GM21360 (cell line): ENCODE results near the gene MBL2.

Experiments used
- ATAC-seq: cut with Tn5 transposase; IDR thresholded peaks from one replicate; pipeline ENCODE4 v1.9.1; 2021; ENCODE audit warnings: mild to moderate bottlenecking, moderate library complexity; ENCODE audit not compliant: unreplicated experiment

MBL2 gene

GRCh38 chr10:52774182-52774581, 1.6 kb upstream of the MBL2 start:
- no peak for ATAC-seq

- ATAC-seq, result no peak
Observed at GRCh38 chr10:52771534-52772445, 794 bp downstream of the MBL2 start.

- no peak for ATAC-seq
Observed at GRCh38 chr10:52770904-52771303, 1.7 kb downstream of the MBL2 start.

GRCh38 chr10:52769966-52770365, 2.6 kb downstream of the MBL2 start:
- ATAC-seq, result no peak

GRCh38 chr10:52768001-52768532, 4.5 kb downstream of the MBL2 start:
- ATAC-seq, result no peak

DNA sequence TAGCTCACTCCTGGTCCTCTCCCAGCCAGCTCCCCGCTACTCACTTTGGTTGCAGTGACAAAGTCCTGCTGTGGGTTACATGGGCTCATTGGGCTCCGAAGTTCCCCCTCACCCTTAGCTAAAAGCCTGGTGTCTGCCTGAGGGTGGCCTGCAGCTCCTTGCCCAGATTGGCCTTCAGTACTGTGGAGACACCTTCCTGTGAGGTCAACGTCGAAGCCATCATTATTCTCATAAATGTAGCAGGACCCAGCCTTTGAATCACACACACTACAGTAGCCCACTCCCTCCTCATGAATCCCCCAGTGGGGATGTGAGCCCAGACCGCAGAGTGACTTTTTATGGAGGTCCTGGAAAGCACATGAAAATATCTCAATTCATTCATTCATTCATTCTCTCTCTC, 10.5 kb downstream of the MBL2 start:
- no peak for ATAC-seq

DNA sequence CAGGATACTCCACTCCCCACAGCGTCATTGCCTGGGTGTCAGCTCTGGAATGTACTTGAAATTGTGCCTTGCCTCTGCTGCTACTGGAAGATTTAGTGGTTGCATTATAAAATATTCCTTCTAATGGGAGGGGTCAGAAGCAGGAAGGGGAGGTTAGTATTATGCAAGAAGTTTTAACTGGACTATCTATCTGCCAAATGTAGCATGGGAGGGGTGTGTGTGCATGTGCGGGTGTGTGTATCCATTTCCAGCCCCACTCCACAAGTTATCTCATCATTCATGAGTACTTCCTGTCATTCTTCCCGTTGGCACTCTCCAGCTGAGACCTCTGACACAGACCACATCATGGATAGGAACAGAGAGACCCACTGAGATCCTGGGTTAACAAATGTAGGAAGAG, 13.4 kb downstream of the MBL2 start:
- no peak for ATAC-seq

DNA sequence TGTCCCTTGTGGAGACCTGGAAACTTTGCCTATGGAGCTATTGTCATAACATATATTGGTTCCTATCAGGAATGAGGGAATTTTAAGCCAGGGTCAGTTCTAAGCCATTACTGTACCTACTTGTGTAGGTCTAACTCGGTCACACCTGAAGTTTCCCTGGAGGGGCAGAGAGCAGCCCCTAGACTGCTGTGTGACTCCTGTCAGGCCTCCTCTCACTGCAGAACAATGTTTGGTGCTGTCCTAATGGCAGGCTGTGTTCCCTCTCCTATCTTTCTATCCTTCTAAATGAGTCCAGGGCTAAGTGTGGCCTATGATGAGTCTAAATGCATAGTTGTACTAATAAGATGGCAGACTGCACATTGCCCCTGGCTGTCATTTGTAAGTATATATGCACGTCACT, 14.2 kb downstream of the MBL2 start:
- no peak for ATAC-seq

- ATAC-seq, result no peak
Observed at GRCh38 chr10:52757773-52758172, 14.8 kb downstream of the MBL2 start.

- no peak for ATAC-seq
Observed at GRCh38 chr10:52756966-52757365, 15.6 kb downstream of the MBL2 start.

DNA sequence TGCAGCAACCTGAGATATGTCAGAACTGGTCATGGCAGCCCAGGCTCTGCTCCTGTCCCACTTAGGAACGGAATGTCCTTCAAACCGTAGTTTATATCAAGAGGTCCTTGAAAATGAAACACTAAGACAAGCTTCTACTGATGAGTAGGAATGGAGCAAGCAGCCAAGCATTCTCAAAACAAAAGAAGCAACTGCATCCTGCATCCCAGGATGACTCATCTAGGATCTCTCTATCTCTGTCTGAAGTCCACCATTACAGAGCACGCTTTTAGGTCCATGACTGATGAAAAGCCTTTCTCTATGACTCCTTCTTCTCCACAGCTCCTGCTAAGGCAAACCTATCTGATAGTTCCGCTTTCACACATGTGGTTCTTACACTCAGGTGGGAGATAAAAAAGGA, 16.3 kb downstream of the MBL2 start:
- no peak for ATAC-seq

GRCh38 chr10:52755297-52756062, 17.1 kb downstream of the MBL2 start:
- no peak for ATAC-seq

DNA sequence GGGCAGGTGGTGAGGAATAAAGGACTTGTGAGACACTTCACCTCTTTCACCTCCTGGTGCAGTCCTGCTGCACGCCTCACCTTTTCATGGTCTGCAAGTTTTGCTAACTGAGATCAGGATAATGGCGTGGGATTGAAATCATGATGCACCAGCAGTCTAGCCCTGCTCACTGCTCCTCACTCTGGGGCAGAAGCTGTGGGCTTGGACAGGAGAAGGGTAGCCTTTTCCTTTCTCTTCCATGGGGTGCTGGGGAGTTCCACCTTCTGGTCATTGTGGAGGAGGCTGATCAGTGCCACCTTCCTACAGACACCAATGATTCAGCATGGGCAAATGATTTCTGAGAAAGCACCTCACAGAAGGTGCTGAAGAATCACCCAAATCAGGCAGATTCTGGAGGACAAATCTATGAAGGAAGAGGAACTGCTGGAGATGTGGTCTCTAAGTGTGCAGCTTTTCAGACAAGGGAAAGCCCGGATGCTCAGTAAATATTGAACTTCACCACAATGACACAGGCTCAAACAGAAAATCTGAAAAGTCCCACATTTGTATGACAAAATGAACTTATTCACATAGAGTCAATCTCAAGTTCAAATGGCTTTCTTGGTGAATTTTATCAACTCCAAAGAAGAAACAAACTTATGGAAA, 19.7 kb downstream of the MBL2 start:
- no peak for ATAC-seq

DNA sequence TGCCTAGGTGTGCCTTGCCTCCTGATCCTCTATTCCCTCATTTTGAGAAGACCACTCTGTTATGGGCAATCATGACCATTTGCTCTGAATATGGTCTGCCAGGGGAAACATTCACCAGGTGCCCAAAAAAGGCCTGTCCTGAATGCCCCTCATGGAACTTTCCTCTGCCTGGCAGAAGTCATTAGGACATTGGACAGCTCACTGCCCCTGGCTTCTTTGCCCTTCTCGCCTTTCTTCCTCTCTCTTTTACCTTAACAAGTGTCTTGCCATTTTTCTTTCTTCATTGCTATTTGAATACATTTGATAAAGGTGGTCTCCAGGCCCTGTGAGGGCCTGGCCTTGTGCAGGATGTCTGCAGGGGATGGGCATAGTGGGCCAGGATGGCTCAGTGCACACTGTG, 20.3 kb downstream of the MBL2 start:
- ATAC-seq, result no peak

DNA sequence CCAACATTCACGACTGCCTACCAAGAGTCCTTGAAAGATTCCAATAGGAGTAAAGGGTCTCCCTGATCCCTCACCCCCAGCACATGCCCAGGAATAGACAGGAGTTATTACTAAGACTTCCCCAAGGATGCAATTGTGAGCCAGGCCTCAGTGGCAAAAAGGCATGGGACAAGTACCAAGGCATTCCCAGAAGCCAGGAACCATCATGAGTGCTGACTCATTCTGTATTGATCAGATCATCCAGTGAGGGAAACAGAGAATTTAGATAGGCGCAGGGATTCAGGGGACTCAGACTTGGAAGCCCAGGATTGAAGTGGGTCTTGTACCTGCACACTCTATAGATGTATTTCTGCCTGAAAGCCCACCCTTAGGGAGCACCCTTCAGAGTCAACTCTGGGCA, 21.2 kb downstream of the MBL2 start:
- no peak for ATAC-seq

DNA sequence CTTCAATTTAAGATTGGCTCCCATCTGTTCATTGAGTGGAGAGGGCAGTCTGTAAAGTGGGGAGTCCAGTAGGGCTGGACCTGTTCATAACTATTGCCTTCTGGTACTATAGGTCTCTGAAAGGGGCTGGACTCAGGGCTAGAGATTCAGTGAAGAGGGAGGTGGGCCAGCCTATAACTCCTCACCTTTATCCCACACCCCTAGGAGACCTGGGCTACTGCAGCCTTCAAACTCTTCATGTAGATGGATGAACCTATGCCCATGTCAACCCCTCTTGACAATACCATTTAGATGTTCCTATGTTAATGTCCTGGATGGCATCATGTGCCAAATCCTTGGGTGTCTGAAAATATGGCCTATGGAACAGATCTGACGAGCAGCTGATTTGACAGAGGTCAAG, 22.0 kb downstream of the MBL2 start:
- no peak for ATAC-seq

DNA sequence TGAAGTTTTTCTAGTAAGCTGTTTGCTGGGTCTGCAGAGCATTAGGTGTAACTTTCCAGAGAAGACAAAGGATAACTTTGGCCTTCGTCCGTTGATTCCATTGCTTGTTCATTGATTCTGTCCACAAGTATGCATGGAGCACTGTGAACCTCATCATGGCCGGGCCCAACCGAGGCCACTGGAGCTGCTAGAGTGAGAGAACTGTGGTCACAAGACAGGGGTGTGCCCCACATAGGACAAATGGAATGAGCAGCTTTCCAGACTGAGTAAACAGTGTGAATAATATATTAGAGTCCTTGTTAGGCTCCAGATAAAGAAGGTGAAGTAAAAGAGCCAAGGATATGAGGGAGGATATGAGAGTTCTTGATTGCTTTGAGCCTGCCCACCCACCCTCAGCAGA, 24.9 kb downstream of the MBL2 start:
- no peak for ATAC-seq

GRCh38 chr10:52746169-52746568, 26.4 kb downstream of the MBL2 start:
- no peak for ATAC-seq

GRCh38 chr10:52744057-52744805, 28.4 kb downstream of the MBL2 start:
- ATAC-seq, result no peak

- ATAC-seq, result no peak
Observed at GRCh38 chr10:52742731-52743130, 29.9 kb downstream of the MBL2 start.

- no peak for ATAC-seq
Observed at GRCh38 chr10:52741851-52742250, 30.7 kb downstream of the MBL2 start.
